PC-3 (cell line): Measurements from ENCODE around the gene DDI2. TPM values are rescaled to one million over a fixed set of nuclear protein-coding genes. Genes with fewer than 3 reads are reported as not detected.

Experiments used
- ATAC-seq: fragments of 200-7000 bp; cut with Tn5 transposase; 2 replicates; pipeline ENCODE4 v1.9.1; 2020; ENCODE audit warnings: mild to moderate bottlenecking, moderate library complexity
- BruUV-seq: library from RNA; stranded (reverse); fragments of 400-500 nt; replicated peaks from 2 replicates; lab custom pipeline; 2021; lab: Mats Ljungman, UMichigan
- CTCF ChIA-PET: fragments of 300-600 bp; sonication (Branson Sonifier 250); formaldehyde crosslinking; loops from one replicate; lab custom pipeline; 2022; ENCODE audit warnings: antibody characterized with exemption; lab: Charles Lee
- POLR2A ChIA-PET: fragments of 300-600 bp; sonication (Branson Sonifier 250); formaldehyde crosslinking; loops from one replicate; lab custom pipeline; 2022; ENCODE audit warnings: antibody characterized with exemption; ENCODE audit not compliant: unreplicated experiment; lab: Charles Lee
- DNase-seq: peaks from one replicate; pipeline ENCODE4 v3.0.0-alpha.2; 2015
- H2AFZ ChIP-seq: fragments of 300-600 bp; sonication (generic); 2 replicates; pipeline ENCODE4 v1.6.0; 2016; ENCODE audit warnings: antibody characterized with exemption, low read length
- H3F3A ChIP-seq: fragments of 300-600 bp; sonication (generic); one replicate; pipeline ENCODE4 v1.6.0; 2017; ENCODE audit warnings: antibody characterized with exemption, low read length, control low read depth, mild to moderate bottlenecking; ENCODE audit not compliant: unreplicated experiment
- H3K27ac ChIP-seq: fragments of 300-600 bp; sonication (generic); 2 replicates; pipeline ENCODE4 v1.5.1; 2016; ENCODE audit warnings: mild to moderate bottlenecking, low read length
- H3K27me3 ChIP-seq: fragments of 300-600 bp; sonication (generic); 2 replicates; pipeline ENCODE4 v1.6.1; 2016; ENCODE audit warnings: low read length, mixed read lengths
- H3K36me3 ChIP-seq: fragments of 300-600 bp; sonication (generic); 2 replicates; pipeline ENCODE4 v1.6.1; 2016; ENCODE audit warnings: low read depth, mixed run types, low read length, mixed read lengths
- H3K4me1 ChIP-seq: fragments of 300-600 bp; sonication (generic); 2 replicates; pipeline ENCODE4 v1.5.1; 2016; ENCODE audit warnings: low read length; ENCODE audit not compliant: insufficient read depth
- H3K4me2 ChIP-seq: fragments of 300-600 bp; sonication (generic); 2 replicates; pipeline ENCODE4 v1.6.0; 2016; ENCODE audit warnings: low read length
- H3K4me3 ChIP-seq: fragments of 300-600 bp; sonication (generic); 2 replicates; pipeline ENCODE4 v1.5.1; 2016; ENCODE audit warnings: mild to moderate bottlenecking, low read length, mixed read lengths
- H3K79me2 ChIP-seq: fragments of 300-600 bp; sonication (generic); 2 replicates; pipeline ENCODE4 v1.6.1; 2017; ENCODE audit warnings: low read length, mixed read lengths
- H3K9ac ChIP-seq: fragments of 300-600 bp; sonication (generic); 2 replicates; pipeline ENCODE4 v1.6.0; 2016; ENCODE audit warnings: mild to moderate bottlenecking, low read length
- H3K9me2 ChIP-seq: fragments of 300-600 bp; sonication (generic); replicated peaks from 2 replicates; pipeline ENCODE4 v1.6.1; 2016; ENCODE audit warnings: mixed run types, low read length, mixed read lengths
- H3K9me3 ChIP-seq: fragments of 300-600 bp; sonication (generic); 2 replicates; pipeline ENCODE4 v1.6.1; 2016; ENCODE audit warnings: low read length, mixed read lengths
- H4K20me1 ChIP-seq: fragments of 300-600 bp; sonication (generic); 2 replicates; pipeline ENCODE4 v1.6.1; 2016; ENCODE audit warnings: low read length, mixed read lengths
- CTCF ChIP-seq: fragments of 300-600 bp; sonication (generic); conservative IDR thresholded peaks from 2 replicates; pipeline ENCODE4 v1.5.1; 2017; ENCODE audit warnings: antibody characterized with exemption, low read depth, mild to moderate bottlenecking, low read length
- EZH2 ChIP-seq: fragments of 300-600 bp; sonication (generic); IDR thresholded peaks from one replicate; pipeline ENCODE4 v1.6.1; 2017; ENCODE audit warnings: antibody characterized with exemption, mild to moderate bottlenecking, low read length; ENCODE audit not compliant: unreplicated experiment
- EZH2phosphoT487 ChIP-seq: fragments of 300-600 bp; sonication (generic); IDR thresholded peaks from 2 replicates; pipeline ENCODE4 v1.6.1; 2018; ENCODE audit warnings: mild to moderate bottlenecking, antibody characterized with exemption, low read length, borderline replicate concordance
- intact Hi-C: fragments of 100-400 bp; cut with micrococcal nuclease; formaldehyde crosslinking; loops from 2 replicates; pipeline ENCODE4 v1.9.0; 2023
- total RNA-seq: library from RNA; depleted of rRNA; stranded (reverse); fragments of >200 nt; gene quantifications from 2 replicates; pipeline ENCODE4 v1.2.3, GENCODE V29; 2014

Gene DDI2
- total RNA-seq, 1 experiment from 2014 or later, result 15.0 TPM

- no peak for ATAC-seq
- CTCF ChIA-PET, result no interaction called here
These were observed 54.2 kb downstream of the DDI2 start for GRCh38 chr1:15671430-15671829.

GRCh38 chr1:15674386-15675159 lies 57.3 kb downstream of the DDI2 start:
- TF ChIP-seq EZH2 (no peak), EZH2phosphoT487 (no peak)
- H3K9ac ChIP-seq, result no peak overlapping the region
- POLR2A ChIA-PET, result no interaction called here
- peaks cover 7% of the 10 kb centered on the region; the same call in 1 of the 2 replicates for H3K4me1 ChIP-seq
- intact Hi-C loops, result no loop called here
- no peaks in the 10 kb centered on the region for H4K20me1 ChIP-seq
- H2AFZ ChIP-seq, result no peak overlapping the region
- CTCF ChIA-PET, result no interaction called here
- no peaks in the 10 kb centered on the region for H3K9me3 ChIP-seq
- H3K79me2 ChIP-seq, result no peaks in the 10 kb centered on the region
- no peaks in the 10 kb centered on the region for H3K9me2 ChIP-seq
- H3K27me3 ChIP-seq, result no peaks in the 10 kb centered on the region
- DNase-seq, result no peak
- no peak for ATAC-seq
- H3K4me2 ChIP-seq, result no peak overlapping the region
- no peaks in the 10 kb centered on the region for H3F3A ChIP-seq
- no peak overlapping the region for H3K4me3 ChIP-seq
- no peaks in the 10 kb centered on the region for H3K36me3 ChIP-seq
- H3K27ac ChIP-seq, result no peak overlapping the region
- no TSS peak for BruUV-seq

More at GRCh38 chr1:15671430-15671829, 54.2 kb downstream of the DDI2 start:
- Histone ChIP-seq H3K27ac (no peak overlapping the region), H4K20me1 (no peaks in the 10 kb centered on the region), H3K27me3 (no peaks in the 10 kb centered on the region), H3K9me2 (no peaks in the 10 kb centered on the region), H3K4me2 (no peak overlapping the region), H3K4me3 (no peak overlapping the region), H3K9me3 (no peaks in the 10 kb centered on the region), H2AFZ (no peak overlapping the region), H3K36me3 (no peaks in the 10 kb centered on the region), H3K79me2 (no peaks in the 10 kb centered on the region), H3K4me1 (no peaks in the 10 kb centered on the region), H3F3A (no peaks in the 10 kb centered on the region), H3K9ac (no peak overlapping the region)
- no peak for DNase-seq
- intact Hi-C loops, result no loop called here
- POLR2A ChIA-PET, result interaction anchor here (0.6 kb wide), 1 partner anchor 29 kb away, joined by 3 read pairs; no protein-coding TSS in a partner anchor
- BruUV-seq, result TSS peak; percentile 9
- no peak for TF ChIP-seq EZH2phosphoT487
- TF ChIP-seq CTCF, result no peak
- no peak for TF ChIP-seq EZH2

GRCh38 chr1:15676010-15676409 lies 58.8 kb downstream of the DDI2 start:
- H3K27me3 ChIP-seq, result no peaks in the 10 kb centered on the region
- DNase-seq (no peak), ATAC-seq (no peak)
- H3K4me1 ChIP-seq, result peaks cover 21% of the 10 kb centered on the region
- no peaks in the 10 kb centered on the region for H3K9me3 ChIP-seq
- no peaks in the 10 kb centered on the region for H3K79me2 ChIP-seq
- ChIA-PET POLR2A (no interaction called here), CTCF (no interaction called here)
- no peak for TF ChIP-seq CTCF
- TF ChIP-seq EZH2, result no peak
- TF ChIP-seq EZH2phosphoT487, result no peak
- no peak overlapping the region for H2AFZ ChIP-seq
- H4K20me1 ChIP-seq, result no peaks in the 10 kb centered on the region
- H3K27ac ChIP-seq, result no peak overlapping the region
- H3F3A ChIP-seq, result no peaks in the 10 kb centered on the region
- no peak overlapping the region for H3K4me3 ChIP-seq
- H3K9ac ChIP-seq, result no peak overlapping the region
- H3K9me2 ChIP-seq, result no peaks in the 10 kb centered on the region
- intact Hi-C loops, result loop anchor here (1.0 kb wide), 1 partner anchor 10 kb away; no protein-coding TSS in a partner anchor
- no peak overlapping the region for H3K4me2 ChIP-seq
- H3K36me3 ChIP-seq, result no peaks in the 10 kb centered on the region
- no TSS peak for BruUV-seq
